ENCODE measurements around the gene ABLIM2.

ABLIM2 gene

DNA sequence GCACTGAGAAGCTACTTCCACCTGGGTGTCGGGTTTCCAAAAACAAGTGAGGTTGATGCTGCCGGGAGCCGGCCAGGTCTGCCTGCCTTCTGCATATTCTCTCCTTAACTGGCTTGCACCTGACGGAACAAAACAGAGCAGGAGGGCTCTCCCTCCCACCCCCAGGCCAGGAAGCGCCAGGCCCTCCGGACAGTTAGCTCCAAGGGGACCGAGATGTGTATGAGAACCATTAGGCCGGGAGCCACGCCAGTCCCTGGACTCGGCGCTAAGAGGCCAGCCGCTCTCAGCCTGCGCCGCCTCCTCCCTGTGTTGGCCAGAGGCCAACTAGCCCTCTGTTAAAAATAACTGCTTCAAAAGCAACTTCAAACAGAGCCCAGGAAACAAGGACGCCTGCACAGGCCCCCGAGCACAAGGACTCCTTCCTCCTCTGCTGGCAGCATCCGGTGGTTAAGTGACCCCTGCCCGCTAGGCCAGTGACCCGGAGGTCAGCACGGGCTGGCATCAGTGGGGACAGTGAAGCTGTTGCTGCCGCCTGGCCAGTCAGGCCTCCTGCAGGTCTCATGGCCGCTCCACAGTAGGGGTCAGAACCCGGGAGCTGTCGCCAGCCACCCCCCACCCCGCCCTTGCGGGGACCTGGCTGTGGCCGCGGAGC, 107.9 kb downstream of the ABLIM2 start:
- no peak for DNase-seq (ENCODE audit: low read depth in 2 of 3, low spot score in 2 of 3)

DNA sequence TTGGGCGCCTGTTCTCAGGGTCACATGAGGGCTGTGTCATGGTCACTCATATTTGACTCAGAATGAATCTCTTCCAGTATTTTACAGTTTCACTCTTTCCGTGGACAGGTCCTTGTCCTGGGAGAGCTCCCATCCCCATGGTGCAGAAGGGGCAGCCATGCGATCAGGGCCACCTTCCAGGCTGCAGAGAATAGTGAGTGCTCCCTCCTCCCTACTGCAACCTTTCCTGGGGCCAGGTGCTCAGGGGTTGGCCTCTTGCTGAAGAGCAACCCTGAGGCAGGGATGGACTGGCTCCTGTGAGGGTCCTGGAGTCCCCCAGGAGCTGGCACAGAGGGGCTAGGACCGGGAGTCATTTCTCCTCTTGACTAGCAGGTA, 108.4 kb downstream of the ABLIM2 start:
- no peak for DNase-seq (ENCODE audit: low read depth in 2 of 3, low spot score in 2 of 3)

- DNase-seq (ENCODE audit: low read depth in 2 of 3, low spot score in 2 of 3) = no peak
Measured at GRCh38 chr4:8048856-8049676, 109.5 kb downstream of the ABLIM2 start.

- no peak for DNase-seq (ENCODE audit: low read depth in 2 of 3, low spot score in 2 of 3)
Measured at GRCh38 chr4:8047837-8048678, 110.6 kb downstream of the ABLIM2 start.

GRCh38 chr4:8046925-8047541, 111.6 kb downstream of the ABLIM2 start:
- no peak for DNase-seq (ENCODE audit: low read depth in 2 of 3, low spot score in 2 of 3)

DNA sequence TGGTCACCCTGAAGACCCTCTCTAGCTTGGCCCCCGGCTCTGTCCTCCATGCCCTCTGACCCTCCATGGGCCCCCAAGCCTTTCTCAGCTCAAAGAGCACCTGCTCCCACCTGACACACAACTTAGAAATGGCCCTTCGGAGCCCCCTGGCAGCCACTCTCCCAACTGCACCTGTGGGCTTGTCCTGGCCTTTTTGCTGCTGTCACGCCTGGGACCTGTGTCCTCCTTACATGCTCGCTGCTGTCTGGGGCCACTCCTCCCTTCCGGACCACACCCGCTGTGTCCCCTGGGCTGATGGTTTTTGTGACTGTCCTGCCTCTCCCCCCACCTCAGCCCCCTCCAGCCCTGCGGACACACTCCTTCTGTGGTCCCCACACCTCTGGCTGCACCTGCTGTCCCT, 112.7 kb downstream of the ABLIM2 start:
- no peak for DNase-seq (ENCODE audit: low read depth in 2 of 3, low spot score in 2 of 3)

- no peak for DNase-seq (ENCODE audit: low read depth in 2 of 3, low spot score in 2 of 3)
Measured at GRCh38 chr4:8044699-8045098, 113.9 kb downstream of the ABLIM2 start.

DNA sequence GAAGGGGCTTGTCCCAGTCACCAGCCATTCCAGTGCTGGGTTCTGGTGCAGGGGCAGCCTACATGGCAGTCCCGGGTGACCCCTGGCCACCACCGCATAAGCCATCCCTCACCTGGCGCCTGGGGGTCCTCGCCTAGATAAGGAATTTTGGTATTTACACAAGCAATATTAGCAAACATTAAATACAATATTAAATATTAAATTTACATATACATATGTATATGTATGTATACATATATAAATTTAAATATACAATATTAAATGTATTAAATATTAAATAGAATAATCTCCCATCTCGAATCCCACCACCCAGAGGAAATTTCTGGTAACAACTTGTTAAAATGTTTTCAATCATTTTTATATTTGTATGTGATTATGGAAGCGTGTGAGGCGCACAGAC, 114.4 kb downstream of the ABLIM2 start:
- no peak for DNase-seq (ENCODE audit: low read depth in 2 of 3, low spot score in 2 of 3)

DNA sequence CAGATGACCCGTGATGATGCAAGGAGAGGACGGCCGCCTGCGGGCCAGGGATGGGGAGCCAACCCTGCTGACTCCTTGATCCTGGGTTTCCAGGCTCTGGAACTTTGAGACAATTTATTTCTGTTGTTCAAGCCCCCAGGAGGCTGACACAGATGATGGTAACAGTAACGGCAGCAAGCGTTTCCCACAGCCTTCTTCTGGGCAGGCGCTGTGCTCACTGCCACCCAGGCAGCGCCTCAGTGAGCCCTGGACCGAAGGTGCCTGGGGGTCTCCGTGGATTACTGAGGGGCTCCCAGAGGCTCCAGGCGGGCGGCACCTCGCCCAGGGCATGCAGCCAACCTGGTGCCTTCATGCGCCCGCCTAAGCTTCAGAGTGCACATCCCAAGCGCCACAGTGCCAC, 115.0 kb downstream of the ABLIM2 start:
- DNase-seq (ENCODE audit: low read depth in 2 of 3, low spot score in 2 of 3) = no peak

DNA sequence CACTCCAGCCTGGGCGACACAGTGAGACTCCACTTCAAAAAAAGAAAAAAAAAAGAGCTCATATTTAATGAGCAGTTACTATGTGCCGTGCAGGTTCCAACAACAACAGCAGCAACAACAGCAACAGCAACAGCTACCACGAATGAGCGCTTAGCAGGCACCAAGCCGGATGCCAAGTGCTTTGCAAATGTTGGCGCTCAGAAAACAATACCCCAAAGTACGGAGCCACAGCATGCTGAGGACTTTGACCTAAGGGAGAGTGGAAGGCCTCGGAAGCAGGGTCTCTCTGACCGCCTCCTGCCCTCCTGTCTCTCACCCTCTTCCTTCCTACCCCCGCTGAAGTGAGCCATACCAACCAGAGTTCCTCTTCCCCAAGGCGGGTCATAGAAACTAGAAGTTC, 116.7 kb downstream of the ABLIM2 start:
- no peak for DNase-seq (ENCODE audit: low read depth in 2 of 3, low spot score in 2 of 3)

DNA sequence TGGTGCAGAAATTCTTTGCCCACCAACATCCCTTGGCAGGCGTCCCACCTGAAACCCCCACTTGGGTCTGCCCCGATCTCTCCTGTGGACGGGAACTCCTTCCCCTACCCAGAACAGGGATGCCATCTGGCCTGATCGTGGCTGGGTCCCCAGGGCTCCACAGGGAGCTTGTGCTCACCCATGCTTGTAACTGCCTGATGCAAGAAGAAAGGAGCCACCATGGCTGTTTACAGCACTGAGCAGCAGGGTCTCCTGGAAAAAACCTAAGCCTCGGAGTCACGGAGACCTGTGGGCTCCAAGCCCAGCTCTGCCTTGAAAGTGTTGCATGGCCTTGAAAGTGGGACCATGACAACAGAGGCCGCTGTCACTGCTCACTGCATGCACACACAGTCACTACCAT, 117.4 kb downstream of the ABLIM2 start:
- no peak for DNase-seq (ENCODE audit: low read depth in 2 of 3, low spot score in 2 of 3)

- DNase-seq (ENCODE audit: low read depth in 2 of 3, low spot score in 2 of 3) = no peak
Measured at GRCh38 chr4:8040607-8041006, 118.0 kb downstream of the ABLIM2 start.

DNA sequence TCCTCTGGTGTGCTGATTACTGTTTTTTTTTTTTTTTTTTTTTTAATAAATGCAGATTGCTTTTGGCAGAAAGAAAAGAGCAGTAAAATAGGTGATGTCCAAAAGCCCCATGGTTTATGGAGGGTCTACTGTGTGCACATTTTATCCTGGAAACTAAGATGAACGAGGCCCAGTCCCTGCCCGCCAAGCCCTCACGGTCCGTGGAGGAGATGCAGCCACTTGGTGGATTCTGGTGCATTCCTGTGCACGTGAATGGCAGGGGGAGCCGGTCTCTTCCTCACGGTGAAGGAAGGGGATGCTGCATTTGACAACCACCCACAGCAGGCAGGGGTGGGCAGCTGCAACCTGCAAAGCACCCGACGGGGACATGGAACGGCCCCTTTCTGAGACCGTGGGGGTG, 118.8 kb downstream of the ABLIM2 start:
- no peak for DNase-seq (ENCODE audit: low read depth in 2 of 3, low spot score in 2 of 3)

GRCh38 chr4:8039290-8039689, 119.3 kb downstream of the ABLIM2 start:
- no peak for DNase-seq (ENCODE audit: low read depth in 2 of 3, low spot score in 2 of 3)

DNA sequence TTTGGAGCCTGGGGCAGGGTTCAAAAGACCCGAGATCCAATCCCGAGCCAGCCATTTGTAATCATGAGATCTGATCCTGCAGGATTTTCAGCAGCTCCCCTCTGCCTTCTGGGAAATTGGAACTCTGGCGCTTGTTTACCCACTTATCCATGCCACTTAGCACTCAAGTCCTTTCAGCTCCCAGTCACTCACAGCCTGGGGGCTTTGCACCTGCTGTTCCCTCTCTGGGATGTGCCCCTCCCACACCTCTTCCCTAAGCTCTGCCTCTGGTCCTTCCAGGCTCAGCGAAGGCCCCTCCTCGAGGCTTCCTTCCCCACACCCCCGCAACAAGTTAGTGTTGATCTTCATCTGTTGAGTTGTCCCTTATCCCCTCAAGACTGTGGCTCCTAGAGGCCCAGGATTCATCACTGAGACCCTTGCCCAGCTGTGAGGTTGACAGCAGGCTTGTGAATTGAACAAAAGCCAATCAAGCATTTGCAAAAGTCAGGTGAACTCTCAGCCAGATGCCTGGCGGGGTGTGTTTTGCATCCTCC, 119.8 kb downstream of the ABLIM2 start:
- DNase-seq (ENCODE audit: low read depth in 2 of 3, low spot score in 2 of 3) = no peak

DNA sequence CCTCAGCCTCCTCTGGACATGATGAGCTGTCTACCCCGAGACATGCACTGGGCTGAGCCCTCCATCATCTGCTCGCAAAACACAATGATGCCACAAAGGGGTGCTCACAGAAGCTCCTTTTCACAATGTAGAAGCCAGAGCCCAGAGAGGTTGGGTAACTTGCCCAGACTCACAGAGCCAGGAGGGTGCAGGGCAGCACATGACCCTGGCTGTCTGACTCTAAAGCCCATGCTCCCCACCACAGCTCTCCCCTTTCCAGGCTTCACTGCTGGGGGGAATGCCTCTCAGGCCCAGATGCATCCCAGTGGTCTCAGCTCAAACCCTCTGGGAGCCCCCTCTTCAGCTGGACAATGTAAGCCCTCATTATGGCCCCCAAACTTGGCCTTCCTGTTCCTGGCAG, 120.5 kb downstream of the ABLIM2 start:
- DNase-seq (ENCODE audit: low read depth in 2 of 3, low spot score in 2 of 3) = no peak

DNA sequence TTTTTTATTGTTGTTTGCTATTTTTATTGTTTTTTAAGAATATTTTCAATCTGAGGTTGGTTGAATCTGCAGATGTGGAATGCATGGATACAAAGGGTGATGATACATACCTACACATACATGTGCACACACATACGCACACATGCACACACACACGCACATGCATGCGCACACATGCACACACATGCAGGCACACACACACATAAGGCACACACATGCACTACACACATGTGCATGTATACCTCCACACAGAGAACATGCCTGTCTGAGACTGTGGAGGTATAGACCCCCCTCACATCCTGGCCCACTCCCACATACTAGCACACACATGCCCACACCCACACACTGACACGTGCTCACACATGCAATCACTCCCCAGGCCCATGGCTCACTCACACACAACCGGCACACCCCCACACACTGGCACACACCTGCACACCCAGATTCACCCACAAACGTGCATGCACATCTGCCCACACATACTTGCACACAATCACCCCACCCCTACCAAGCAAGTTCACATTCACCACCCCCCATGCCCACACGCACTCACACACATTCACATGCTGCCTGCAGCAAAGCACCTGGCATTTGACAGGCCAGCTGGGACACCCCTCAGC, 121.4 kb downstream of the ABLIM2 start:
- DNase-seq (ENCODE audit: low read depth in 2 of 3, low spot score in 2 of 3) = no peak

GRCh38 chr4:8035371-8035780, 123.2 kb downstream of the ABLIM2 start:
- no peak for DNase-seq (ENCODE audit: low read depth in 2 of 3, low spot score in 2 of 3)

GRCh38 chr4:8033829-8034528, 124.6 kb downstream of the ABLIM2 start:
- no peak for DNase-seq (ENCODE audit: low read depth in 2 of 3, low spot score in 2 of 3)

GRCh38 chr4:8033067-8033755, 125.4 kb downstream of the ABLIM2 start:
- DNase-seq (ENCODE audit: low read depth in 2 of 3, low spot score in 2 of 3) = no peak

Measured in activated CD8-positive, alpha-beta memory T cell treated with anti-CD3 and anti-CD28 coated beads for 48 hours (primary cell).